Astrocyte of the cerebellum (primary cell): Measurements from ENCODE around the gene CD4.

Source experiments
- DNase-seq: peaks from one replicate; pipeline ENCODE4 v3.0.0-alpha.2; 2011; ENCODE audit warnings: low read depth
- H3K4me3 ChIP-seq: 2 replicates; pipeline ENCODE4 v1.5.1; 2011; ENCODE audit warnings: mild to moderate bottlenecking, low read depth, low read length, moderate library complexity
- CTCF ChIP-seq: IDR thresholded peaks from 2 replicates; pipeline ENCODE4 v1.5.1; 2012; ENCODE audit warnings: low read length, low read depth, moderate library complexity, mild to moderate bottlenecking; ENCODE audit errors: missing control alignments
- in situ Hi-C: cut with HindIII; loops from 2 replicates; pipeline ENCODE4 v1.10.0; 2017; ENCODE audit warnings: low sequenced_read_pairs

Gene CD4

GRCh38 chr12:6823182-6824084 is 34.1 kb downstream of the CD4 start:
- in situ Hi-C loops = no loop called here
- no peak for DNase-seq
- no peak for TF ChIP-seq CTCF
- no peak overlapping the region for H3K4me3 ChIP-seq

- no peak for TF ChIP-seq CTCF
- no peak for DNase-seq
- in situ Hi-C loops = no loop called here
- no peak overlapping the region for H3K4me3 ChIP-seq
Observed at GRCh38 chr12:6824085-6824775, 34.9 kb downstream of the CD4 start.

- H3K4me3 ChIP-seq = no peak overlapping the region
- DNase-seq = no peak
- in situ Hi-C loops = no loop called here
- TF ChIP-seq CTCF = no peak
Observed at GRCh38 chr12:6824901-6825381, 35.6 kb downstream of the CD4 start.

- TF ChIP-seq CTCF = peak; percentile 91
- H3K4me3 ChIP-seq = peak overlapping the region; percentile 12
- in situ Hi-C loops = no loop called here
- no peak for DNase-seq
Observed at GRCh38 chr12:6825398-6826124, 36.2 kb downstream of the CD4 start.

DNA sequence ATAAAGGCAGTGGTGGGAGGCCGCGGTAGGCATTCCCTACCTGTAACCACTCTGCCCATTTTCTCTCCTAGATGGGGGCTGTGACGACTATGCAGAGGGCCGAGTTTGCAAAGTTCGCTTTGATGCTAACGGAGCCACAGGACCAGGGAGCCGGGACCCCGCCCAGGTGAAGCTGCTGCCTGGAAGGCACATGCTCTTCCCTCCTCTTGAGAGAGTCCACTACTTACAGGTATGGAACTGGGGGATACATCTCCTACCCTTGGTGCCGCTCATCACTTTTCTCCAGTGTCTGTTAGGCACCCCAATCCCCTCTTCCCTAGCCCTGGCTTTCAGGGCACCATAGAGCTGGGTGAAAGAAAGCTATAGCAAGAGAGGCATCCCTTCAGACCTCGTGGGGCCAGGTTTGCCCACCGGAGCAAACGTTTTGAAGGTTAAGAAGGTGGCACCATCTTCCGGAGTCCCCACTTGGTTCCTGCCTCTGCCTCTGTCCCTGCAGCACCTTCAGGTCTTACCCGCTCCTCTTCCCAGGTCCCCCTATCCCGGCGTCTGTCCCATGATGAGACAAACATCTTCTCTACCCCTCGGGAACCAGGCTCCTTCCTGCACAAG is 36.9 kb downstream of the CD4 start:
- in situ Hi-C loops = no loop called here
- no peak for DNase-seq
- no peak overlapping the region for H3K4me3 ChIP-seq
- no peak for TF ChIP-seq CTCF
